GM23338 (cell line): ENCODE data around the gene TNFSF9.

Experiments
- CREB1 ChIP-seq: fragments of 250-450 bp; sonication (Bioruptor Pico); IDR thresholded peaks from 2 replicates; pipeline ENCODE4 v1.5.0; 2020; ENCODE audit warnings: low read depth, mild to moderate bottlenecking, moderate library complexity
- EZH2 ChIP-seq: fragments of 200-600 bp; sonication (generic); IDR thresholded peaks from one replicate; pipeline ENCODE4 v1.8.0; 2017; ENCODE audit warnings: antibody characterized with exemption, mild to moderate bottlenecking, low read depth; ENCODE audit not compliant: unreplicated experiment
- EZH2phosphoT487 ChIP-seq: fragments of 200-600 bp; sonication (generic); IDR thresholded peaks from one replicate; pipeline ENCODE4 v1.8.1; 2018; ENCODE audit warnings: antibody characterized with exemption; ENCODE audit not compliant: unreplicated experiment
- JUNB ChIP-seq: IDR thresholded peaks from one replicate; pipeline ENCODE4 v1.6.1; 2016; ENCODE audit warnings: antibody characterized with exemption; ENCODE audit not compliant: unreplicated experiment
- NANOG ChIP-seq: IDR thresholded peaks from 2 replicates; pipeline ENCODE4 v1.6.1; 2016; ENCODE audit warnings: antibody characterized with exemption, borderline replicate concordance
- POLR2AphosphoS5 ChIP-seq: IDR thresholded peaks from 2 replicates; pipeline ENCODE4 v1.6.1; 2016; ENCODE audit warnings: antibody characterized with exemption, low read depth
- STAT1 ChIP-seq: IDR thresholded peaks from one replicate; pipeline ENCODE4 v1.6.1; 2016; ENCODE audit warnings: antibody characterized with exemption; ENCODE audit not compliant: unreplicated experiment
- ZNF114 ChIP-seq: fragments of 250-450 bp; sonication (Bioruptor Pico); IDR thresholded peaks from 2 replicates; pipeline ENCODE4 v1.5.0; 2020; ENCODE audit warnings: mild to moderate bottlenecking, moderate library complexity
- TF ChIP-seq, protein P1 (sequence below), 2 experiments: fragments of 200-600 bp in 1 of 2; sonication (generic) in 1 of 2; conservative IDR thresholded peaks; 2 replicates each; pipeline versions ENCODE4 v1.5.1 to v1.6.1; 2016 to 2017; ENCODE audit warnings: antibody characterized with exemption in 2 of 2, low read depth in 2 of 2, mild to moderate bottlenecking in 2 of 2, moderate library complexity in 1 of 2
- TF ChIP-seq, protein P2 (sequence below): IDR thresholded peaks from one replicate; pipeline ENCODE4 v1.6.1; 2018; ENCODE audit warnings: antibody characterized with exemption; ENCODE audit not compliant: unreplicated experiment

DNA sequence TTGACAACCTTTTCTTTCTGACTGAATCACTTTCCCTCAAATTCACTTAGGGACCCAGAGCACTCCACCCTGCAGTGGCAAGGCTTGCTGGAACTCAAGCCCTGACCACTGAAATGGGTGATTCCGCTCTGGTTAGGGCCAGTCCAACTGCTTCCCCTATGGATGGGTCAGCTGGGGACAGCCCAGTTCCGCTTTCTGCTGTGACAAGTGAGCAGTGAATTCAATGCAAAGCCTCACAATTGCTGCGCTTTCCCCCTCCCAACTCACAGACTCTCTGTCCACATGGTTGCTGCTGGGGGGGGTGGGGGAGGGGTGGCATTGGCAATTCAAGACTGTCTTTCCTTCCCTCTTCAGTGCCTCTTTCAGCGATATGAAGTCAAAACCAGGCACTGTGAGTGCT lies 41.4 kb downstream of the TNFSF9 start:
- TF ChIP-seq, protein P1, sequence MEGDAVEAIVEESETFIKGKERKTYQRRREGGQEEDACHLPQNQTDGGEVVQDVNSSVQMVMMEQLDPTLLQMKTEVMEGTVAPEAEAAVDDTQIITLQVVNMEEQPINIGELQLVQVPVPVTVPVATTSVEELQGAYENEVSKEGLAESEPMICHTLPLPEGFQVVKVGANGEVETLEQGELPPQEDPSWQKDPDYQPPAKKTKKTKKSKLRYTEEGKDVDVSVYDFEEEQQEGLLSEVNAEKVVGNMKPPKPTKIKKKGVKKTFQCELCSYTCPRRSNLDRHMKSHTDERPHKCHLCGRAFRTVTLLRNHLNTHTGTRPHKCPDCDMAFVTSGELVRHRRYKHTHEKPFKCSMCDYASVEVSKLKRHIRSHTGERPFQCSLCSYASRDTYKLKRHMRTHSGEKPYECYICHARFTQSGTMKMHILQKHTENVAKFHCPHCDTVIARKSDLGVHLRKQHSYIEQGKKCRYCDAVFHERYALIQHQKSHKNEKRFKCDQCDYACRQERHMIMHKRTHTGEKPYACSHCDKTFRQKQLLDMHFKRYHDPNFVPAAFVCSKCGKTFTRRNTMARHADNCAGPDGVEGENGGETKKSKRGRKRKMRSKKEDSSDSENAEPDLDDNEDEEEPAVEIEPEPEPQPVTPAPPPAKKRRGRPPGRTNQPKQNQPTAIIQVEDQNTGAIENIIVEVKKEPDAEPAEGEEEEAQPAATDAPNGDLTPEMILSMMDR (conservative IDR thresholded peaks at IDR 0.05; ENCODE audit: low read depth in 2 of 2) = no peak
- TF ChIP-seq CREB1 (CRISPR knock-in tag) (no peak), EZH2 (no peak), POLR2AphosphoS5 (no peak), EZH2phosphoT487 (no peak), JUNB (no peak), STAT1 (no peak), NANOG (no peak), ZNF114 (CRISPR knock-in tag) (no peak)
- TF ChIP-seq, protein P2, sequence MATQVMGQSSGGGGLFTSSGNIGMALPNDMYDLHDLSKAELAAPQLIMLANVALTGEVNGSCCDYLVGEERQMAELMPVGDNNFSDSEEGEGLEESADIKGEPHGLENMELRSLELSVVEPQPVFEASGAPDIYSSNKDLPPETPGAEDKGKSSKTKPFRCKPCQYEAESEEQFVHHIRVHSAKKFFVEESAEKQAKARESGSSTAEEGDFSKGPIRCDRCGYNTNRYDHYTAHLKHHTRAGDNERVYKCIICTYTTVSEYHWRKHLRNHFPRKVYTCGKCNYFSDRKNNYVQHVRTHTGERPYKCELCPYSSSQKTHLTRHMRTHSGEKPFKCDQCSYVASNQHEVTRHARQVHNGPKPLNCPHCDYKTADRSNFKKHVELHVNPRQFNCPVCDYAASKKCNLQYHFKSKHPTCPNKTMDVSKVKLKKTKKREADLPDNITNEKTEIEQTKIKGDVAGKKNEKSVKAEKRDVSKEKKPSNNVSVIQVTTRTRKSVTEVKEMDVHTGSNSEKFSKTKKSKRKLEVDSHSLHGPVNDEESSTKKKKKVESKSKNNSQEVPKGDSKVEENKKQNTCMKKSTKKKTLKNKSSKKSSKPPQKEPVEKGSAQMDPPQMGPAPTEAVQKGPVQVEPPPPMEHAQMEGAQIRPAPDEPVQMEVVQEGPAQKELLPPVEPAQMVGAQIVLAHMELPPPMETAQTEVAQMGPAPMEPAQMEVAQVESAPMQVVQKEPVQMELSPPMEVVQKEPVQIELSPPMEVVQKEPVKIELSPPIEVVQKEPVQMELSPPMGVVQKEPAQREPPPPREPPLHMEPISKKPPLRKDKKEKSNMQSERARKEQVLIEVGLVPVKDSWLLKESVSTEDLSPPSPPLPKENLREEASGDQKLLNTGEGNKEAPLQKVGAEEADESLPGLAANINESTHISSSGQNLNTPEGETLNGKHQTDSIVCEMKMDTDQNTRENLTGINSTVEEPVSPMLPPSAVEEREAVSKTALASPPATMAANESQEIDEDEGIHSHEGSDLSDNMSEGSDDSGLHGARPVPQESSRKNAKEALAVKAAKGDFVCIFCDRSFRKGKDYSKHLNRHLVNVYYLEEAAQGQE = no peak
